ENCODE measurements around the gene UPF1.

Gene UPF1

GRCh38 chr19:18897094-18898029 lies 65.6 kb downstream of the UPF1 start:
- intact Hi-C loops (cut with DNase I; ENCODE audit: low total_unique reads): no loop called here
- TF ChIP-seq CTCF (IDR thresholded peaks at IDR 0.05): no peak
- Histone ChIP-seq H3K4me1 (peaks cover 0 to 26% (median 24%) of the 10 kb centered on the region in 4 donors), H3K4me3 (no peak overlapping the region), H3K36me3 (peaks cover 21 to 43% (median 34%) of the 10 kb centered on the region in 3 donors), H3K9me3 (no peaks in the 10 kb centered on the region), H3K27me3 (peaks cover 0 to 58% of the 10 kb centered on the region in 2 donors), H3K27ac (no peak overlapping the region)
- DNase-seq: no peak

- TF ChIP-seq CTCF (IDR thresholded peaks at IDR 0.05): no peak
- Histone ChIP-seq H3K4me1 (peaks cover 0 to 26% (median 24%) of the 10 kb centered on the region in 4 donors), H3K4me3 (no peak overlapping the region), H3K9me3 (no peaks in the 10 kb centered on the region), H3K36me3 (peaks cover 23 to 50% (median 38%) of the 10 kb centered on the region in 3 donors), H3K27me3 (peaks cover 0 to 57% of the 10 kb centered on the region in 2 donors), H3K27ac (no peak overlapping the region)
- intact Hi-C loops (cut with DNase I; ENCODE audit: low total_unique reads): no loop called here
- DNase-seq: peak in 1 of 2 donors; percentile 61
Observed at GRCh38 chr19:18898081-18898606, 66.4 kb downstream of the UPF1 start.

GRCh38 chr19:18898607-18899408 lies 67.0 kb downstream of the UPF1 start:
- peak in 1 of 2 donors; percentile 65 for DNase-seq
- H3K9me3 ChIP-seq: no peaks in the 10 kb centered on the region
- H3K4me1 ChIP-seq: peaks cover 0 to 26% (median 24%) of the 10 kb centered on the region in 4 donors
- H3K27me3 ChIP-seq: peaks cover 0 to 50% of the 10 kb centered on the region in 2 donors
- no peak overlapping the region for H3K4me3 ChIP-seq
- no peak overlapping the region for H3K27ac ChIP-seq
- no peak for TF ChIP-seq CTCF (IDR thresholded peaks at IDR 0.05)
- H3K36me3 ChIP-seq: peaks cover 26 to 57% (median 44%) of the 10 kb centered on the region in 3 donors
- intact Hi-C loops (cut with DNase I; ENCODE audit: low total_unique reads): no loop called here

- intact Hi-C loops (cut with DNase I; ENCODE audit: low total_unique reads): no loop called here
- Histone ChIP-seq H3K4me1 (peaks cover 0 to 16% (median 14%) of the 10 kb centered on the region in 4 donors), H3K27ac (no peak overlapping the region), H3K27me3 (peaks cover 0 to 40% of the 10 kb centered on the region in 2 donors), H3K4me3 (no peak overlapping the region), H3K9me3 (no peaks in the 10 kb centered on the region), H3K36me3 (peaks cover 37 to 68% (median 55%) of the 10 kb centered on the region in 3 donors)
- TF ChIP-seq CTCF (IDR thresholded peaks at IDR 0.05): no peak
- DNase-seq: peak in 1 of 2 donors; percentile 62
Observed at GRCh38 chr19:18899624-18900560, 68.1 kb downstream of the UPF1 start.
